WTC11 (cell line): Measurements from ENCODE around the gene NFKBIE.

Experiments used
- GTF2I ChIP-seq: fragments of 250-450 bp; sonication (Bioruptor Pico); conservative IDR thresholded peaks from 2 replicates; pipeline ENCODE4 v1.4.0; 2021; ENCODE audit warnings: mild to moderate bottlenecking
- JUN ChIP-seq: sonication (generic); formaldehyde crosslinking; IDR thresholded peaks from 2 replicates; pipeline ENCODE4 v1.8.0; 2023; ENCODE audit warnings: mild to moderate bottlenecking, missing genetic modification reagents
- TEAD1 ChIP-seq: sonication (generic); formaldehyde crosslinking; IDR thresholded peaks from 2 replicates; pipeline ENCODE4 v1.8.0; 2022; ENCODE audit warnings: mild to moderate bottlenecking, missing genetic modification reagents
- TEAD4 ChIP-seq: sonication (generic); formaldehyde crosslinking; IDR thresholded peaks from 2 replicates; pipeline ENCODE4 v1.8.0; 2022; ENCODE audit warnings: mild to moderate bottlenecking, missing genetic modification reagents
- TP53 ChIP-seq: sonication (generic); formaldehyde crosslinking; IDR thresholded peaks from 2 replicates; pipeline ENCODE4 v1.8.1; 2023; ENCODE audit warnings: mild to moderate bottlenecking, missing genetic modification reagents
- ZNF121 ChIP-seq: sonication (generic); formaldehyde crosslinking; IDR thresholded peaks from 2 replicates; pipeline ENCODE4 v1.8.0; 2023; ENCODE audit warnings: missing genetic modification reagents
- ZNF138 ChIP-seq: sonication (generic); formaldehyde crosslinking; conservative IDR thresholded peaks from 2 replicates; pipeline ENCODE4 v1.8.1; 2022; ENCODE audit warnings: mild to moderate bottlenecking, moderate library complexity, missing genetic modification reagents
- TF ChIP-seq, protein P1 (sequence below): sonication (generic); formaldehyde crosslinking; IDR thresholded peaks from 2 replicates; pipeline ENCODE4 v1.8.1; 2022; ENCODE audit warnings: mild to moderate bottlenecking, moderate library complexity, missing genetic modification reagents
- TF ChIP-seq, protein P2 (sequence below): fragments of 200-600 bp; IDR thresholded peaks from 2 replicates; pipeline ENCODE4 v1.8.0; 2022; ENCODE audit warnings: antibody characterized with exemption
- TF ChIP-seq, protein P3 (sequence below): sonication (generic); formaldehyde crosslinking; IDR thresholded peaks from 2 replicates; pipeline ENCODE4 v1.8.1; 2023; ENCODE audit warnings: mild to moderate bottlenecking, missing genetic modification reagents, moderate library complexity
- TF ChIP-seq, protein P4 (sequence below): sonication (generic); formaldehyde crosslinking; IDR thresholded peaks from 2 replicates; pipeline ENCODE4 v1.8.1; 2022; ENCODE audit warnings: low read depth, missing genetic modification reagents, borderline replicate concordance

DNA sequence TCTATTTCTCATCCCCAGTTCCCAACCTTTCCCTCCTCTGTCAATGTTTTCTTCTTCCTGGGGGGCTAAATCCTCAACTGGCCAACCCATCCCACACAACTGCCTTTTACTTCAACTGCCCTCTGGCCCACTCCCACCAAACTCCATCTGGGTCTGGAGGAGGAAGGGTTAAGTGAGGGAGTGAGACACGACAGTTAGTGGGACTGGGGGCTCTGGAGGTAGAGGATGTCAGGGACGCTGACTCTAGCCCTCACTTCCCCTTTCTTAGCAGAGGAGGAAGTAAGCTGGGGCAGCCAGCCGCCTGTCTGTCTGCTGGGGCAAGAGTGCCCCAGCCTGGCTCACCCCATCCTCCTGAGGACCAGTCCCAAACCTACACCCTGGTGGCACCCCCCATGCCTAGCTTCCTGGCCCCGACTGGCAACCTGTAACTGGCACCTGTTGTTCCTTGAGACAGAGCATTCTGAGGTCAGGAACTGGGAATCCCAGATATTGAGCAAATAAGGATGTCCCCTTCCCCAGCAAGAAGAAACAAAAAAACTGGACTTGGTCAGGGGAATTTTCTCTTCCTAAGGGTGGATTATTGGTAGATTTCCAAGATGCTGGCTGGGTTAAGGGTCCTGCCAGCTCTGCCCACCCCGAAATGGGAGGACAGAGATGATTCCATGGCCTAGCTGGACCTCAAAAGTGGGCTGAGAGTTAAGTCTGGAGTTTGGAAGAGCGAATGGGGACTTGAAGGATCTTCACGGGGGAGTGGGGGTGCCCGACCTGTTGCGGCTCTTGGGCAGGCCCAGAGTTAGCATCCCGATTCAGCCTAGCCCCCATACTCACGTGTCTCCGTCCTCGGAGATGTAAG lies 971 bp downstream of the NFKBIE start:
- TF ChIP-seq, protein P1, sequence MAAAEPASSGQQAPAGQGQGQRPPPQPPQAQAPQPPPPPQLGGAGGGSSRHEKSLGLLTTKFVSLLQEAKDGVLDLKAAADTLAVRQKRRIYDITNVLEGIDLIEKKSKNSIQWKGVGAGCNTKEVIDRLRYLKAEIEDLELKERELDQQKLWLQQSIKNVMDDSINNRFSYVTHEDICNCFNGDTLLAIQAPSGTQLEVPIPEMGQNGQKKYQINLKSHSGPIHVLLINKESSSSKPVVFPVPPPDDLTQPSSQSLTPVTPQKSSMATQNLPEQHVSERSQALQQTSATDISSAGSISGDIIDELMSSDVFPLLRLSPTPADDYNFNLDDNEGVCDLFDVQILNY (CRISPR knock-in tag) = no peak
- TF ChIP-seq, protein P2, sequence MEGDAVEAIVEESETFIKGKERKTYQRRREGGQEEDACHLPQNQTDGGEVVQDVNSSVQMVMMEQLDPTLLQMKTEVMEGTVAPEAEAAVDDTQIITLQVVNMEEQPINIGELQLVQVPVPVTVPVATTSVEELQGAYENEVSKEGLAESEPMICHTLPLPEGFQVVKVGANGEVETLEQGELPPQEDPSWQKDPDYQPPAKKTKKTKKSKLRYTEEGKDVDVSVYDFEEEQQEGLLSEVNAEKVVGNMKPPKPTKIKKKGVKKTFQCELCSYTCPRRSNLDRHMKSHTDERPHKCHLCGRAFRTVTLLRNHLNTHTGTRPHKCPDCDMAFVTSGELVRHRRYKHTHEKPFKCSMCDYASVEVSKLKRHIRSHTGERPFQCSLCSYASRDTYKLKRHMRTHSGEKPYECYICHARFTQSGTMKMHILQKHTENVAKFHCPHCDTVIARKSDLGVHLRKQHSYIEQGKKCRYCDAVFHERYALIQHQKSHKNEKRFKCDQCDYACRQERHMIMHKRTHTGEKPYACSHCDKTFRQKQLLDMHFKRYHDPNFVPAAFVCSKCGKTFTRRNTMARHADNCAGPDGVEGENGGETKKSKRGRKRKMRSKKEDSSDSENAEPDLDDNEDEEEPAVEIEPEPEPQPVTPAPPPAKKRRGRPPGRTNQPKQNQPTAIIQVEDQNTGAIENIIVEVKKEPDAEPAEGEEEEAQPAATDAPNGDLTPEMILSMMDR = no peak
- TF ChIP-seq TEAD4 (CRISPR knock-in tag) (no peak), GTF2I (CRISPR knock-in tag) (no peak), TP53 (CRISPR knock-in tag) (no peak), TEAD1 (no peak), ZNF121 (CRISPR knock-in tag) (no peak), JUN (no peak), ZNF138 (CRISPR knock-in tag) (no peak)
- TF ChIP-seq, protein P3, sequence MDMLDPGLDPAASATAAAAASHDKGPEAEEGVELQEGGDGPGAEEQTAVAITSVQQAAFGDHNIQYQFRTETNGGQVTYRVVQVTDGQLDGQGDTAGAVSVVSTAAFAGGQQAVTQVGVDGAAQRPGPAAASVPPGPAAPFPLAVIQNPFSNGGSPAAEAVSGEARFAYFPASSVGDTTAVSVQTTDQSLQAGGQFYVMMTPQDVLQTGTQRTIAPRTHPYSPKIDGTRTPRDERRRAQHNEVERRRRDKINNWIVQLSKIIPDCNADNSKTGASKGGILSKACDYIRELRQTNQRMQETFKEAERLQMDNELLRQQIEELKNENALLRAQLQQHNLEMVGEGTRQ (CRISPR knock-in tag) = no peak
- TF ChIP-seq, protein P4, sequence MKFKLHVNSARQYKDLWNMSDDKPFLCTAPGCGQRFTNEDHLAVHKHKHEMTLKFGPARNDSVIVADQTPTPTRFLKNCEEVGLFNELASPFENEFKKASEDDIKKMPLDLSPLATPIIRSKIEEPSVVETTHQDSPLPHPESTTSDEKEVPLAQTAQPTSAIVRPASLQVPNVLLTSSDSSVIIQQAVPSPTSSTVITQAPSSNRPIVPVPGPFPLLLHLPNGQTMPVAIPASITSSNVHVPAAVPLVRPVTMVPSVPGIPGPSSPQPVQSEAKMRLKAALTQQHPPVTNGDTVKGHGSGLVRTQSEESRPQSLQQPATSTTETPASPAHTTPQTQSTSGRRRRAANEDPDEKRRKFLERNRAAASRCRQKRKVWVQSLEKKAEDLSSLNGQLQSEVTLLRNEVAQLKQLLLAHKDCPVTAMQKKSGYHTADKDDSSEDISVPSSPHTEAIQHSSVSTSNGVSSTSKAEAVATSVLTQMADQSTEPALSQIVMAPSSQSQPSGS (CRISPR knock-in tag) = no peak
